NCI-H2081 treated with DMSO at 0.1 percent for 48 hours (cell line): ENCODE measurements around the gene ASB11.
A peak's percentile ranks its signal among the peaks of the same experiment; 100 is the strongest.
"Not testable (repeated sequence)": the region's sequence is repeated elsewhere in the genome, so short reads cannot be mapped to it uniquely, and the experiment has no call there.

Source experiments
- DNase-seq: peaks from one replicate; lab custom pipeline; 2025; lab: John Stamatoyannopoulos, UW

The ASB11 gene

DNA sequence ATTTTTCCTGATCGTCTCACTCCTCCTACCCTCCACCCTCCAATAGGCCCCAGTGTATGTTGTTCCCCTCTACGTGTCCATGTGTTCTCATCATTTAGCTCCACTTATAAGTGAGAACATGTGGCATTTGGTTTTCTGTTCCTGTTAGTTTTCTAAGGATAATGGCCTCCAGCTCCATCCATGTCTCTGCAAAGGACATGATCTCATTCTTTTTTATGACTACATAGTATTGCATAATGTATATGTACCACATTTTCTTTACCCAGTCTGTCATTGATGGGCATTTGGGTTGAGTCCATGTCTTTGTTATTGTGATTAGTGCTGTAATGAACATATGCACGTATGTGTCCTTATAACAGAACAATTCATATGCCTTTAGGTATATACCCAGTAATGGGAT is 9.5 kb downstream of the ASB11 start:
- DNase-seq = not testable (repeated sequence)

DNA sequence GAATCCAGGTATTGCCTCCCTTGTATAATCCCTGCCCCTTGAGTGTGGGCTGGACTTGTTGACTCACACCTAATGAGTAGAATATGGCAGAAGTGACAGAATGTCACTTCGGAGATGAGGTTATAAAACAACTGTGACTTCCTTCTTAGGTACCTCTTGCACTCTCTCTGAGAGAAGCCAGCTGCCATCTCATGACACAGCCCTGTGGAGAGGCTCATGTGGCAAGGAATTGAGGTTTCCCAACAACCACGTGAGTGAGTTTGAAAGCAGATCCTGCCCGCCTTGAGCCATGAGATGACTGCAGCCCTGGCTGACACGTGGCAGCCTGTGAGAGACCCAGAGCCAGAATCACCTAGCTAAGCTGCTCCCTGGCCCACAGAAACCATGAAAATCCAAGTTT is 13.5 kb downstream of the ASB11 start:
- no peak for DNase-seq

DNA sequence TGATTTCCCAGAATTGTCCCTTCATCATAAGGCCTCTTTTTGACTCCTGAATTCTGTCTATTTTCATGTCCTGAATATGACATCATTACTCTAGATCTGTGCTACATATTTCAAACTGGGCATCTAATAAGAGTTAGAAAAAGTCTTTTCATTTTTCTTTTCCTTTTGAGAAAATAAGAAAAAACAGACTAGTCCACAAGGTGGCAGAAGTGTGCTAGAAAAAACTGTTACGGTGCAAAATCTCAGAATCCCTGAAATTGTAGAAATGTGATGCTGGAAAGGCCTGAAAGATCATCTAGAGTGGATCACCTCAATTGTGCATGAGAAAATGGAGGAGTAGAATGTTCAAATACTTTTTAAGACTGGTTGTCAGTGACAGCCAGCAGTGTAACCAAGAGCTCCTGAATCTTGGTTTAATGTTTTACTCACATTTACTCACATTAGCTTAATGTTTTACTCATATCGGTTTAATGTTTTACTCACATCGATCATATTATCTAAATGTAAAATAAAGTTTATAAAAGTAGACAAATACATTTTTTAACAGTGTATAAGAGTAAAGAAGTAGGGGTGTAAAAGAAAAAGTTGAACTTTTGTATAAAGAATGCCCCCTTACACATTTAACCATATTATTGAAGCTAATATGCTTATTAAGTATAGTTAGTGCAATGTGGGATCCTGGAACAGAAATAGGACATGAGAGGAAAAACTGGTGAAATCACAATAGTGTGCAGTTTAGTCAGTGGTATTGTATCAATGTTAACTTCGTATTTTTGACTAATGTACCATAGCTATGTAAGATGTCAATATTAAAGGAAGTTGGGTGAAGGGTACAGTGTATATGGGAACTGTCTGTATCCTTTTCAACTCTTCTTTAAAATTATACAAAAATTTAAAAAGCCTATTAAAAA is 15.2 kb downstream of the ASB11 start:
- no peak for DNase-seq

DNA sequence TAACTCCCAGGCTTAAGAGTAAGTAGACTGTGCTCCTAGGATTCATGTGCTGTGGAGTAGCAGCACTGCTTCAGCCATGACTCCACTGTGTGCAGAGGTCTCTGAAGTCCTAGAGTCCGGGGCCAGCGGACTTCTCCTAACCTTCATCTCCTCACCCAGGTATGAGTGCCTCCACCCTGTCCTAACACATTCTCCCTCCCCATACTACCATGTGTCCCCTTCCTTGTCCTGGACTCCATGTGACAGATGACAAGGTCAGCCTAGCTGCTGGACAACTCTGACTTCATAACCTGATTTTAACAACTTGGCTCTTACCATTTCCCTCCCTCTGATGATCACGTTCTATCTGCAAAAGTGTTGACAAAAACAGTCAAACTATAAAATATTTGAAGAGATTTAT is 16.7 kb downstream of the ASB11 start:
- no peak for DNase-seq

DNA sequence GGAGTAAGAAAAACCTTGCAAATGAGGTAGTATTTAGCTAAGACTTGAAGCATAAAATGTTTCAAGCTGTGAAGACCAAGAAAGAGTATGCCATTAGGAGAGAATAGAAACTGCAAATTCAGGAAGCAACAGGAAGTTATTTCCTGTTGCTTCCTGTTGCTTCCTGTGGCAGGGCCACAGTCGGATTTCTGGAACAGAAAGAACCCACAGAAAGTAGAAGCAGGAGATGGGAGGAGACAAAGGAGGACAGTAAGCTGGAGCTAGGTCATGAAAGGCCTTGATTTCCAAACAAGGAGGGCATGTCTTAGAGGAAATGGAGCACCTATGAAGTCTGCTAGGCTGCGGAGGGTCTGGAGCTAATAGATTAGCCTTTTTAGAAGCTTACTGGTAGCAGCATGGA is 17.2 kb downstream of the ASB11 start:
- no peak for DNase-seq

DNA sequence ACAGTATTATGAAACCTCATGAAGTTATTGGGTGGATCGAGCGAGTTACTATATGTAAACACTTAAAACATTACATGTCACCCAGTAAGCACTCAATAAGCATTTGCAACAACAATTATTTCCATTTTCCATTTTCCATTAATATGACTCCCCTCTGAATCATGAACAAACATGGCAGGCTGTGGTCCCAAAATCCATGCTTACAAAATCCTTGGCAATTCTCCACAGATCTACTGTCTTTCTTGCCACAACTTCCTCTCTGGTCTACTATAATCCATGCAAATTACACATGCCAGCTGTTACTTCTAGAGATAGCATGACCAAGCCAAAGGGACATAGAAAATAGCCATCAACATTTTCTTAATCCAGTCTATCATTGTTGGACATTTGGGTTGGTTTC is 22.0 kb downstream of the ASB11 start:
- no peak for DNase-seq

DNA sequence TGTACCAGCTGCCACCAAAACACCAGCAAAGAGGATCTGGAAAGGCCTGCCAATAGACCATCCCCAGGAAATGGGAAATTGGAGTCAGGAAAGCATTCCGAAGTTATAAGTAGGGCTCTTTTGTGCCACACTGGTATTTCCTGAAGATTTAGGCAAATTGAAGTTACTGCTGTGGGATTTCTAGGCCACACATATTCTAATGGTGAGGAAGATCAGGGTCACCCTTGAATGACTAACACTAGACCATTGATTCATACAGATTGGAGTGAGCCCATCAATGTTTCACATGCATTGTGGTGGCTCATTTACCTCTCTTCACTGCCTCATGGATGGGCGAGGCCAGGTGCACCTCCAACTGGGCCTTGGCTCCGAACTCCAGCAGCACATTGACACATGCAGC is 22.6 kb downstream of the ASB11 start:
- DNase-seq = no peak

DNA sequence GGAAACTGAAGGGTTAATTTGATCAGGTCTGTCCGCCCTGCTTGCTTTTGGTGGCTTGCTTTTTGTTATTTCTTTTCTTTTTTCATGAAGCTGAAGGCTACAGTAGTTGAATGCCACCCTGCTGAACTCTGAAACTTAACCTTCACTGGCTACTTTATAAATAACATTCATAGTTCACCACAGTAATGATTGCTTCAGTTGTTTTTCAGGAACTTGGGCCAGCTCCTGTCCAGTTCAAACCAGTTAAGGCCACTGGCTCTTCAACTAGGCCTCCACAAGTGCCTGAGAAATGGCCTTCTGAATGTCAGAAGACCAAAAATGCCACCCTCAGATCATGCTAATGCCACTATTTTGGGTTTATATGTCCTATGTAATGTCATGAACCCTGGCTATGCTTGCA is 37.8 kb downstream of the ASB11 start:
- no peak for DNase-seq

DNA sequence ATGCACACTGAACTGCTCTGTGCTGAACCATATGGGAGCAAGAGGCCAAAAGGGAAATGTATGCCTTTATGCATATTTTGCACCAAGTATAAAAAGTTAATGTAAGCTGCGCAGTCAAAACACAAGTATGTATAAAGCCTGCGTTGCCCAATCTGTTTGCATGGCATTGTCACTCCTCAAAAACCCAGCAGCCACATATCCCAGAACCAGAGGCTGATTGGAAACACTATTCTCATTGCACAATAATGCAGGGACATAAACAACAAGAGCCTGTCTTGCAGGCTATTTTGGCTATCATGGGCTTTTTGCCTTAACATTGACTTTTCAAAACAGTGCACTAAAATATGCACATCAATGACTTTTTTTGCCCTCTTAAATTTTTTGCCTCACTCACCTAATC is 40.5 kb downstream of the ASB11 start:
- DNase-seq = no peak

DNA sequence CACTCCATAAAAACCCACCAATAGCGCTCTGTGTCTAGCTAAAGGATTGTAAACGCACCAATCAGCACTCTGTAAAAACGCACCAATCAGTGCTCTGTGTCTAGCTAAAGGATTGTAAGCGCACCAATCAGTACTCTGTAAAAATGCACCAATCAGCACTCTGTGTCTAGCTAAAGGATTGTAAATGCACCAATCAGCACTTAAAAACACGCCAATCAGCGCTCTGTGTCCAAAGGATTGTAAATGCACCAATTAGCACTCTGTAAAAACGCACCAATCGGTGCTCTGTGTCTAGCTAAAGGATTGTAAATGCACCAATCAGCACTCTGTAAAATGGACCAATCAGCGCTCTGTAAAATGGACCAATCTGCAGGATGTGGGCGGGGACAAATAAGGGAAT is 42.2 kb downstream of the ASB11 start:
- DNase-seq = not testable (repeated sequence)

DNA sequence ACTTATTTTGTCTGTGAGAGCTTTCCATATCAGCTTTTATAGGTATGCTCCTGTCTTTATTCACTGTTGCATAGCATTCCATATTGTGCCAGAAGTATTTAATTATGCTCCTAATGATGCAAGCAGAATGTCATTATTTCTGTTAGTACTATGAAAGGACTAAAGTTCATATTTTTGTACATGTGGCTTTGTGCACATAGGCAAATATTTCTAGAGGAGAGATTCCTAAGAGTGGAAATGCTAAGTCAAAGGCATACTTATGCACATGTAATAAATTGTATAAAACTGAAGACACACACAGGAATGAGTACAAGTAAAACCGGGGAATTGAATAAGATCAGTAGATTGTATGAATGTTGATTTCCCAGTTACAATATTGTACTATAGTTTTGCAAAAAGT is 43.7 kb downstream of the ASB11 start:
- no peak for DNase-seq

DNA sequence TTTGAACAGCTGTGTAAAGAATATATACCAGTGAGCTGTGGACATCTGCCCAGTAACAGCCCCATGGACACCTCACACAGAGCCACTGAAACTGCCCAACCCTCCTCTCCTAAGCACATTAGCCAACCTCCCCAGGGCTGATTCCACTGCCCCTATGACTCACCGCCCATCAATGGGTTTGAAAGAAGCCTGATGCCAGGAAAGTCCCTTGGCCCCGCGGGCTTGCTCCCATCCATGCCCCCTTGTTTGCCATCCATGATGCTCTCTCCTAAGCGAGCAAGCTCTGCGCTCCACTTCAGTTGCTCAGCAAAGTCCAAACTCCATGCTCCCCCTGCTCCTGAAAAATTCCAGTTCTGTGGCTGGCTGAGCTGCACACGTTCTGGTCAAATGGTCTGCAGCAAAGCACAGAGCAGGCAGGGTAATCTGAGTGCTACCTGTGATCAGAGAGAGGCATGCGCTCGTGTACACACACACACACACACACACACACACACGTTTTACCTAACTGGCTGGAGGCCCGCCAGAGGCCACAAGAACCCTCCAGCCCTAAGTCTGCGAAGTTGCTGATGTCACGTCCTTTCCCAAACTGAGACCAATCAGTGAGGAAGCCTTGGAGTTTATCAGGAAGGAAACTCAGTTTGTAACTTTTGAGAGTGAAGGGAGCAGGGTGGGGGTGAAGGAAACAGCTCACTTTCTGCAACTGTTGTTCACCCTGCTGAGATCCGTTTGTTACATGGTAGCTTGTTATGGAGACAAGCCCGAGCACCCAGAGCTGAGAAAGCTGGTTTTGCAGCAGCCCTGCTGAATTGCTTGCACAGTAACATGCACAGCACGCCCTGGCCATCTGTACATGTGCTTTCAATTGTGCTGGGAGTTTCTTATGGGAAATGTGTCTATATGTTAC is 45.6 kb downstream of the ASB11 start, which contains the start of gene ASB9:
Gene ASB9, minus strand, starts transcription at position 466 of the 904 bp plus-strand sequence. Its CDS starts 209 bp downstream, at position 257.
- DNase-seq = no peak

DNA sequence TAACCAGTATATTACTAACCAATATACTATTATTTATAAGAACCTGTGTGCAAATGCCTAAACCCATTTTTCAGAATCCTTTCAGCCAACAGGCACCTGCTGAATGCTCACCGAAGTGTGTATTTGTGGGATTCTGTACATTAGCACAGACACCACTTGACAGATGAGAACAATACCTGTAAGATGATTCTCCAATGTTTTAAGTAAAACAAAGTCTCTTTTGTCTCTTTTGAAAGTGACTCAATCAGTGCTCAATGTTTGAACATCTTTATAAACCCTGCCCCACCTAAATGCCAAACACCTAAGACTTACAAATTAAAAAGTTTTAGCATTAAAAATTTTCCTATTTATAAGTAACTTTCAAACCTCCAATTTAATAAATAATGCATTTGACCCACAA is 46.3 kb downstream of the ASB11 start:
- no peak for DNase-seq

DNA sequence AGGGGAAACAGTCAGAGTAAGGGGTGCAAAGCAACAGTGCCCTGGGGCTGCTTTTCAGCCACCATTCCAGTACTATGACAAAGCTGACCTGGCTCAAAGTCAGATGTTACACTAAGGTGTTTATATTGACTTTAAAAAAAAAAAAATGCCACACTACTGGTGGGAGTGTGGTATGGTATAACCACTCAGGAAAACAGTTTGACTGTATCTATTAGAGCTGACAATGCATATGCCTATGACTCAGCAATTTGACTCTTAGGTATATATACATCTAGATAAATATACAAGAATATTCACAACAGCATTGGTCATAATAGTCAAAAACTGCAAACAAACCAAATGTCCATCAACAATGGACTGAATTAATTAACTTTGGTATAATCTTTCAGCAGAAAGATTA is 60.6 kb downstream of the ASB11 start:
- DNase-seq = no peak

DNA sequence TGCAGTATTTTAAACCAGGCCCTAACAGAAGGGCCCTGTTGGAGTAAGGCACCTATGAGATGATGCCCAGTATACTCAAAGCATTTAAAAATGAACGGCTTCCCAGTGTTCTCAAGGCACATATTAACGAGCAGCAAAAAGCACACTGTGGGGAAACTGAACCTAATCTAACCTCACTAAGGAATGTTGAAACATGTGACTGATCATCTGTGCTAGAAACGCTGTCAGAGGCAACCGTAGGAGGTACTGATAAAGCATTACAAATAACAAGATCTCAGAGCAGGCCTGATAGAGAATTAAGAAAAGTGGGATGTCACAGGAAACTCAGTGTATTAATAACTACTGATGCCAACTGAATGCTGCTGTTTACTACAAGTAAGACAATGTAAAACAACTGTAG is 69.5 kb downstream of the ASB11 start:
- no peak for DNase-seq

DNA sequence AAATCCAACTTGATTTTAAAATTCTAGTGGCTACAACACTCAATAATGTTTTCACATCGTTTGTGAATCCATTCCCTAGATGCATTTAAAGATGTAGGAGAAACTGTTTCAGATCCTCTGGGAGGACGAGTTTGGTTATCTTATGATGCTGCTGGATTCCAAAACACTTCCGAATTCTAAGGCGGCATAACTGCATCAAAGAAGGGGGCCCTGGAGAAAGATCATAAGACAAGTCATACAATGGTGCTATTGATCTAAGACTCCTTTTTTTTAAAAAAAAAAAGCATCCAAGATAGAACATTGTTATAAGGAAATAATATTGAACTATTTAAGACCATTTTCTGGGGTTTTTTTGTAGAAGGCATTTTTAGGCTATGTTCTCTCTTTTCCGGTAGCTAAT is 71.0 kb downstream of the ASB11 start:
- no peak for DNase-seq

DNA sequence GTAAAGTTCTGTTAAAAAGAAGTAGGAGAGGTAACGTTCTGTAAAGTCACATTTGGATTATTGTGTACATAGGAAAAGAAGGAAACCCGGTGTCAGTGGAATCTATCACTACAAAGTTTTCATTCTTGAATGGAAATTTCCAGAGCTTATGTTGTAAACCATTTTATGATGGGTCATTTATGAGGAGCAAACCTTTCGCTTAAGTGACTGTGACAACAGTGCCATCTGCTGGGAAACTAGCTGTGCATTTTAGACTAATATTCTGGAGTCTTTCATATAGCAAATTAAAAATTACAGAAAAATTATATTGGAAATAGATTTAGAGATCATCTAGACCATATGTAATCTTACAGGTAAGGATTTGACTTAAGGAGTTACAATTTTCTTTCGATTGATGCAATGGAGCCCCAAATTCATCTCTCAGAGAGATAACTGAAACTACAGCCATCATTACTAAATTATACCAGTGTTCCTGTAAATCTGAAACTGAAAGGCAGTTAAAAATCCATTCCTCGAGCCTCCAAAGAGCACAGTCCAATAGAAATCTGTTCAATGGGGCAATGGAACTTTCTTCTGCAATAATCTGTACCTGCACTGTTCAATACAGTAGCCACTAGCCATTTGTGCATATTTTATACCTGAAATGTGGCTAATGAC is 72.4 kb downstream of the ASB11 start:
- DNase-seq = peak; percentile 34

DNA sequence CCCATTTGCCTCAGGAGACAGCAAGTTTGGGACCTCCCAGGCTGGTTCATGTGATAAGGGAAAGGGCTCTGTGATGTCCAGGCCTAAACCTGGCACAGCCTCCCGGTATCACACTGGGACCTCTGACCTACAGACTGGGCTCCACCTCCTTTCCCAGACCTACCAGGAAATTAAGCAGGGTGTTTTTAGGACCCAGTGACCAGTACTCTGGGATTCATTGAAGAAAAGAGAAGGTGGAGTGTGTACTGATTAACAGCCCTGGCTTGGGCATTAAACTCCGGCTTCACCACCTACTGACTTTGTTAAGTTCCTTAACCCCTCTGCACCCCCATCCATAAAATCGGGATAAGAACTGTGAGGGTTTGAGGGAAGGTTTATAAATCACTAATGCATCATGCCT is 74.1 kb downstream of the ASB11 start:
- no peak for DNase-seq

DNA sequence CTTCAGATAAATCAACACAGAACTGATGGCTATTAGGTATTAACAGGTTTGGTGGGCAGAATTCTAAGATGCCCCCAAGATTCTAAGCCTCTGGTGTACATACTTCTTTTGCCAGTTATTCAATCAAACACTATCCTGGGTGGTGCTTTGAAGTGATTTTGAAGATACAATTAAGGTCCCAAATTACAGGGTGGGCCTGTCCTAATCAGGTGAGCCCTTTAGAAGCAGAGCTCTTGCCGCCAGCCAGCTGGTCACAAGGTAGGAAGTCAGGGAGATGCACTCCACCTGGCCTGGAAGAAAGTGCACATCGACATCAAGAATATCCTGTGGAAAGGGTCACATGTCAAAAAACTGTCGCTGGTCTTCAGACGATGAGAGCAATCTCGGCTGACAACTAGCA is 75.0 kb downstream of the ASB11 start:
- DNase-seq = no peak

DNA sequence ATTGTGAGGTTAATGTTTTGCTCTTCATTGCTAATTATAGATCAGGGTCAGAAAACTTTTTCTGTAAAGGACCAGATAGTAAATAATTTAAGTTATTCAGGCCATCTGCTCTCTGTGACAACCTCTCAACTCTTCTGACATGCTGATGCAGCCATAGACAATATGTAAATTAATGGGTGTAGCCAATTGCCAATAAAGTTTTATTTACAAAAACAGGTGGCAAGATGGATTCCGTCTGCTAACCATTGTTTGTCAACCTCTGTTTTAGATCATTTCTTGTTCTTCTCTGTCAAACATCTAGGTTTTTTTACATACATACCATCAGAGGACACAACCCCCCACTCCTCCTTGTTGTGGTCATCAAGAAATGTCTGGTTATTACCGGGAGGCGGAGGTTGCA is 79.3 kb downstream of the ASB11 start:
- no peak for DNase-seq

DNA sequence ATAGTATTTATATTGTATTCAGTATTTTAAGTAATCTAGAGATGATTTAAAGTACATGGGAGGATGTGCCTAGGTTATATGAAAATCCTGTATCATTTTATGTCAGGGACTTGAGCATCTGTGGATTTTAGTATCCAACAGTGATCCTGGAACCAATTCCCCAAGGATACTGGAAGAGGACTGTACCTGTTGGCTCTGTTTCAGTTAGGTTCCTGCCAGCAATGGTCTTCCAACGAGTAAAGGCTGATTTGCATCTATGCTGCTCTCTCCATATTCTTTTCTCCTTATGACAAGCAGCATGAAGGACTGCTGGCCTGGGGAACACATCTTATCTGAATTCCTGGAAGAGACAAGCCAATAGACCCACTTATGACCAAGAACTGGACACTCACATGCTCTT is 80.4 kb downstream of the ASB11 start:
- DNase-seq = no peak

DNA sequence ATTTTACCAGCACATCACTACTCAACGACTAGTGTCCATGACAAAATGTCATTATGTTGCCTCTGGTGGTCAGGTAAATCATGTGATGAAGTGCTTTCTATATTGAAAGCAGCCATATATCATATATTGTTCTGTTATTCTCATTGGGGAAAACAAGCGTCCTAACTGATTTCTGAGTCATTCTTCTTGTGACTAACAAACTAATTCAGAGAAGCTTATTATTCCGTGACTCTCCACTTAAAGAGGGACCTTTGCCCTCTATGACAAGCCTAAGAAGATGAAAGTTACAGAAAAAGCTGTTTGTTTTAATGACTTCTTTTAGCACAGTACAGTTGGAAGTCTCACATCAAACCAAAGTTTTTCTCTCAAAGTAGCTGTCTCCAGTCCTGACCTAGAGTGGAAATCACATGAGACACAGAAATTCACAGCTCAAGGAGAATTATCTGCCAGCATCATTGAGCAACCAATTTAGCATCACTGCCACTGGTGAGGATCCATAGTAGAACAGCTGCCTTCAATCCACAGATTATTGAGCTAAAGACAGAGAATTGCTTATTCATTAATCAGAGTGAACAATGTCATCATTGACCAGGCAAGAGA is 81.9 kb downstream of the ASB11 start:
- no peak for DNase-seq
